ENCODE data around the gene ZNF385C. TPM values are rescaled to one million over a fixed set of nuclear protein-coding genes. Genes with fewer than 3 reads are reported as not detected.

The ZNF385C gene
- total and polyA plus RNA-seq, 8 donors = 0.31 to 3.8 (median 2.7) TPM

GRCh38 chr17:42019509-42020404 is 78.5 kb downstream of the ZNF385C start, which contains the start of gene NKIRAS2:
NKIRAS2 (plus strand) TSS chr17:42020090; CDS start chr17:42021578, 1,488 bp downstream.
- Histone ChIP-seq H3K27me3 (no peaks in the 10 kb centered on the region), H3K36me3 (peaks cover 0 to 28% of the 10 kb centered on the region in 2 donors), H3K4me3 (peak within 1 kb of the TSS; percentile 80 to 89), H3K9me3 (no peaks in the 10 kb centered on the region), H3K4me1 (peaks cover 34 to 72% of the 10 kb centered on the region in 2 donors), H3K27ac (peak within 1 kb of the TSS; percentile 67 to 84)
- DNase-seq = peak; percentile 81 to 100 (median 94)
- ATAC-seq = peak; percentile 82
- TF ChIP-seq, protein P1, sequence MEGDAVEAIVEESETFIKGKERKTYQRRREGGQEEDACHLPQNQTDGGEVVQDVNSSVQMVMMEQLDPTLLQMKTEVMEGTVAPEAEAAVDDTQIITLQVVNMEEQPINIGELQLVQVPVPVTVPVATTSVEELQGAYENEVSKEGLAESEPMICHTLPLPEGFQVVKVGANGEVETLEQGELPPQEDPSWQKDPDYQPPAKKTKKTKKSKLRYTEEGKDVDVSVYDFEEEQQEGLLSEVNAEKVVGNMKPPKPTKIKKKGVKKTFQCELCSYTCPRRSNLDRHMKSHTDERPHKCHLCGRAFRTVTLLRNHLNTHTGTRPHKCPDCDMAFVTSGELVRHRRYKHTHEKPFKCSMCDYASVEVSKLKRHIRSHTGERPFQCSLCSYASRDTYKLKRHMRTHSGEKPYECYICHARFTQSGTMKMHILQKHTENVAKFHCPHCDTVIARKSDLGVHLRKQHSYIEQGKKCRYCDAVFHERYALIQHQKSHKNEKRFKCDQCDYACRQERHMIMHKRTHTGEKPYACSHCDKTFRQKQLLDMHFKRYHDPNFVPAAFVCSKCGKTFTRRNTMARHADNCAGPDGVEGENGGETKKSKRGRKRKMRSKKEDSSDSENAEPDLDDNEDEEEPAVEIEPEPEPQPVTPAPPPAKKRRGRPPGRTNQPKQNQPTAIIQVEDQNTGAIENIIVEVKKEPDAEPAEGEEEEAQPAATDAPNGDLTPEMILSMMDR (IDR thresholded peaks at IDR 0.05) = peak; percentile 94 to 98
- intact Hi-C loops (cut with DNase I) = loop anchor here in 1 of 2 donors (10.0 kb wide), 2 partner anchors 55 to 95 kb away; partner anchors contain the start of genes CNP and DHX58

- DNase-seq (no peak), ATAC-seq (no peak)
- Histone ChIP-seq H3K4me1 (peaks cover 28 to 72% of the 10 kb centered on the region in 2 donors), H3K9me3 (no peaks in the 10 kb centered on the region), H3K27me3 (no peaks in the 10 kb centered on the region), H3K4me3 (no peak overlapping the region), H3K36me3 (peaks cover 0 to 25% of the 10 kb centered on the region in 2 donors), H3K27ac (no peak overlapping the region)
- TF ChIP-seq, protein P1 (IDR thresholded peaks at IDR 0.05) = no peak
- intact Hi-C loops (cut with DNase I) = loop anchor here in 1 of 2 donors (10.0 kb wide), 1 partner anchor 54 kb away; the partner anchor contains the start of gene CNP
Measured at GRCh38 chr17:42018988-42019387, 79.3 kb downstream of the ZNF385C start.

DNA sequence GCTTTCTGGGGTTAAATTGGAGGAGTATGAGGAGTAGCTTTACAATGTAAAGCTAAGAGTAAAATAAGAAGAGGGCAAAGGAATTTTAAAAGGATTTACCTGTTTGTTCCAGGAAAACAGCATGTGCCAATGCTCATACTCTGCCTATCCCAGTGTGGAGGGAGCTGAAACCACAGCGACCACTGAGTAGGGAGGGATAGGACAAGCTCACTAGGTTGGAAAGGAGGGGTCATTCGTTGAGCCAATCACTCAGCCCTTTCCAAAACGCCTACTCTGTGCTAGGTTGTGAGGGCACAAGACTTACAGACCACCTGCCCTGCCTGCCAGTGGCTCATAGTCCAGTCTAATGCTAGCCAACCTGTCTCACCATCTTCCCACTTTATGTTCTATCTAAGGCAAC is 79.9 kb downstream of the ZNF385C start:
- H3K27me3 ChIP-seq = no peaks in the 10 kb centered on the region
- TF ChIP-seq, protein P1 (IDR thresholded peaks at IDR 0.05) = no peak
- no peak for DNase-seq
- H3K36me3 ChIP-seq = peaks cover 0 to 24% of the 10 kb centered on the region in 2 donors
- no peak for ATAC-seq
- peaks cover 23 to 72% of the 10 kb centered on the region in 2 donors for H3K4me1 ChIP-seq
- intact Hi-C loops (cut with DNase I) = loop anchor here in 1 of 2 donors (10.0 kb wide), 1 partner anchor 54 kb away; the partner anchor contains the start of gene CNP
- H3K27ac ChIP-seq = peak overlapping the region; percentile 93 to 94
- H3K4me3 ChIP-seq = peak overlapping the region in 1 of 2 donors; percentile 90
- no peaks in the 10 kb centered on the region for H3K9me3 ChIP-seq

- peak overlapping the region; percentile 90 to 96 for H3K4me3 ChIP-seq
- H3K36me3 ChIP-seq = peaks cover 0 to 19% of the 10 kb centered on the region in 2 donors
- H3K9me3 ChIP-seq = no peaks in the 10 kb centered on the region
- H3K27ac ChIP-seq = peak overlapping the region; percentile 93 to 94
- DNase-seq (no peak), ATAC-seq (no peak)
- TF ChIP-seq, protein P1 (IDR thresholded peaks at IDR 0.05) = no peak
- peaks cover 23 to 72% of the 10 kb centered on the region in 2 donors for H3K4me1 ChIP-seq
- no peaks in the 10 kb centered on the region for H3K27me3 ChIP-seq
- intact Hi-C loops (cut with DNase I) = loop anchor here in 1 of 2 donors (10.0 kb wide), 1 partner anchor 53 kb away; the partner anchor contains the start of gene CNP
Measured at GRCh38 chr17:42017866-42018200, 80.4 kb downstream of the ZNF385C start.

Data from left lung (tissue), 10 donors.